Liver (tissue), 9 donors: Measurements from ENCODE around the gene FHDC1. TPM values are rescaled to one million over a fixed set of nuclear protein-coding genes. Genes with fewer than 3 reads are reported as not detected.

Experiments used
- DNase-seq: peaks from one replicate; pipeline ENCODE4 v3.0.0-alpha.2; 2017; ENCODE audit warnings: low spot score
- H3K27ac ChIP-seq, 2 donors: one replicate each; pipeline ENCODE4 v1.7.0; 2013; ENCODE audit warnings: inconsistent platforms in 2 of 2, low read length in 2 of 2, control low read depth in 1 of 2, low read depth in 1 of 2, mild to moderate bottlenecking in 1 of 2
- H3K27me3 ChIP-seq, 4 donors: one replicate each; pipeline versions ENCODE4 v1.6.1 to v1.7.0; 2013; ENCODE audit warnings: low read length in 3 of 4, inconsistent platforms in 1 of 4, mild to moderate bottlenecking in 1 of 4, moderate library complexity in 1 of 4; ENCODE audit not compliant: control insufficient read depth in 4 of 4, insufficient read depth in 4 of 4
- H3K36me3 ChIP-seq, 4 donors: one replicate each; pipeline versions ENCODE4 v1.6.1 to v1.7.0; 2013; ENCODE audit warnings: low read length in 3 of 4, mild to moderate bottlenecking in 3 of 4, low read depth in 1 of 4, moderate library complexity in 1 of 4; ENCODE audit not compliant: control insufficient read depth in 4 of 4, insufficient read depth in 3 of 4
- H3K4me1 ChIP-seq, 4 donors: one replicate each; pipeline versions ENCODE4 v1.6.1 to v1.7.0; 2013; ENCODE audit warnings: low read length in 3 of 4, mild to moderate bottlenecking in 3 of 4, moderate library complexity in 1 of 4; ENCODE audit not compliant: control insufficient read depth in 4 of 4, insufficient read depth in 4 of 4
- H3K4me3 ChIP-seq, 3 donors: one replicate each; pipeline versions ENCODE4 v1.6.1 to v1.7.0; 2013; ENCODE audit warnings: low read length in 3 of 3, control low read depth in 1 of 3, low read depth in 1 of 3, mild to moderate bottlenecking in 1 of 3
- H3K9ac ChIP-seq, 2 donors: one replicate each; pipeline ENCODE4 v1.7.0; 2013; ENCODE audit warnings: low read length in 2 of 2, mild to moderate bottlenecking in 2 of 2, moderate library complexity in 2 of 2, control low read depth in 1 of 2, low read depth in 1 of 2
- H3K9me3 ChIP-seq, 4 donors: one replicate each; pipeline versions ENCODE4 v1.6.1 to v1.7.0; 2013; ENCODE audit warnings: low read length in 3 of 4; ENCODE audit not compliant: control insufficient read depth in 4 of 4
- ATF3 ChIP-seq: IDR thresholded peaks from 2 replicates; pipeline ENCODE4 v1.6.1; 2016; ENCODE audit warnings: antibody characterized with exemption
- CTCF ChIP-seq: fragments of 150-350 bp; IDR thresholded peaks from 2 replicates; pipeline ENCODE4 v1.5.1; 2017; ENCODE audit warnings: improper control_type of control experiment, low read depth, low read length; ENCODE audit not compliant: missing input control
- EGR1 ChIP-seq, 2 donors: IDR thresholded peaks; 2 replicates each; pipeline ENCODE4 v1.6.1; 2016 to 2018; ENCODE audit warnings: antibody characterized with exemption in 2 of 2, low read depth in 2 of 2
- FOXA1 ChIP-seq: IDR thresholded peaks from 2 replicates; pipeline ENCODE4 v1.6.1; 2016; ENCODE audit warnings: antibody characterized with exemption
- FOXA2 ChIP-seq: IDR thresholded peaks from 2 replicates; pipeline ENCODE4 v1.6.1; 2016; ENCODE audit warnings: antibody characterized with exemption
- GABPA ChIP-seq, 2 donors: IDR thresholded peaks in 1 of 2; conservative IDR thresholded peaks in 1 of 2; 2 replicates each; pipeline ENCODE4 v1.6.1; 2016; ENCODE audit warnings: antibody characterized with exemption in 2 of 2, mild to moderate bottlenecking in 1 of 2, moderate library complexity in 1 of 2
- HNF4A ChIP-seq, 2 donors: conservative IDR thresholded peaks; 2 replicates each; pipeline ENCODE4 v1.6.1; 2016; ENCODE audit warnings: antibody characterized with exemption in 2 of 2, mild to moderate bottlenecking in 2 of 2
- HNF4G ChIP-seq: IDR thresholded peaks from 2 replicates; pipeline ENCODE4 v1.6.1; 2016; ENCODE audit warnings: antibody characterized with exemption
- JUND ChIP-seq, 2 donors: IDR thresholded peaks; 2 replicates each; pipeline ENCODE4 v1.6.1; 2016; ENCODE audit warnings: antibody characterized with exemption in 2 of 2
- MAX ChIP-seq: IDR thresholded peaks from 2 replicates; pipeline ENCODE4 v1.6.1; 2016; ENCODE audit warnings: antibody characterized with exemption
- NR2F2 ChIP-seq: IDR thresholded peaks from 2 replicates; pipeline ENCODE4 v1.6.1; 2016; ENCODE audit warnings: antibody characterized with exemption
- RAD21 ChIP-seq, 2 donors: IDR thresholded peaks; 2 replicates each; pipeline ENCODE4 v1.6.1; 2016; ENCODE audit warnings: antibody characterized with exemption in 2 of 2, mild to moderate bottlenecking in 2 of 2
- REST ChIP-seq: IDR thresholded peaks from 2 replicates; pipeline ENCODE4 v1.6.1; 2016; ENCODE audit warnings: antibody characterized with exemption, mild to moderate bottlenecking
- RXRA ChIP-seq, 2 donors: IDR thresholded peaks; 2 replicates each; pipeline ENCODE4 v1.6.1; 2017 to 2018; ENCODE audit warnings: antibody characterized with exemption in 2 of 2, mild to moderate bottlenecking in 1 of 2
- SP1 ChIP-seq: IDR thresholded peaks from 2 replicates; pipeline ENCODE4 v1.6.1; 2018; ENCODE audit warnings: antibody characterized with exemption, mild to moderate bottlenecking
- TAF1 ChIP-seq: conservative IDR thresholded peaks from 2 replicates; pipeline ENCODE4 v1.6.1; 2016; ENCODE audit warnings: antibody characterized with exemption, mild to moderate bottlenecking
- YY1 ChIP-seq: IDR thresholded peaks from 2 replicates; pipeline ENCODE4 v1.6.1; 2016; ENCODE audit warnings: antibody characterized with exemption, mild to moderate bottlenecking
- ZBTB33 ChIP-seq: IDR thresholded peaks from 2 replicates; pipeline ENCODE4 v1.6.1; 2016; ENCODE audit warnings: antibody characterized with exemption
- polyA plus RNA-seq, 2 donors: library from polyadenylated mRNA; stranded (reverse) in 1 of 2; unstranded in 1 of 2; fragments of 200-250 nt in 1 of 2; fragments of >200 nt in 1 of 2; fragmentation: Nextera tagmentation in 1 of 2; extraction: Ambion mirVana in 1 of 2; gene quantifications; one replicate each; pipeline versions ENCODE4 v1.2.1 to v1.2.3, GENCODE V29; 2013 to 2015
- total RNA-seq, 2 donors: library from RNA; depleted of rRNA; stranded (reverse); fragments of >200 nt; gene quantifications; one replicate each; pipeline ENCODE4 v1.2.3, GENCODE V29; 2014
- donor health status: healthy.
- donor health status: healthy.
- donor health status: healthy.
- donor health status: healthy.
- donor health status: healthy.

The FHDC1 gene
- total and polyA plus RNA-seq, 4 donors = 0.06 to 33.0 (median 0.11) TPM

- no peak for TF ChIP-seq GABPA (IDR thresholded peaks at IDR 0.05 in 1 of 2, conservative IDR thresholded peaks at IDR 0.05 in 1 of 2)
Measured at GRCh38 chr4:152901205-152901604, 34.9 kb upstream of the FHDC1 start (continued).

- H3K36me3 ChIP-seq = peaks cover 0 to 4% (median 1%) of the 10 kb centered on the region in 4 donors
- TF ChIP-seq NR2F2 (no peak), ATF3 (no peak), CTCF (no peak), RAD21 (IDR thresholded peaks at IDR 0.05) (no peak), GABPA (IDR thresholded peaks at IDR 0.05 in 1 of 2, conservative IDR thresholded peaks at IDR 0.05 in 1 of 2) (no peak), SP1 (no peak), ZBTB33 (no peak), EGR1 (IDR thresholded peaks at IDR 0.05; ENCODE audit: low read depth in 2 of 2) (no peak), MAX (no peak), TAF1 (no peak), YY1 (no peak), FOXA1 (no peak), HNF4A (conservative IDR thresholded peaks at IDR 0.05) (no peak), JUND (IDR thresholded peaks at IDR 0.05) (no peak), HNF4G (no peak), RXRA (IDR thresholded peaks at IDR 0.05) (no peak), FOXA2 (no peak), REST (no peak)
- H3K27me3 ChIP-seq = no peaks in the 10 kb centered on the region
- H3K27ac ChIP-seq = no peak overlapping the region
- no peak overlapping the region for H3K9ac ChIP-seq
- no peak for DNase-seq
- no peaks in the 10 kb centered on the region for H3K4me1 ChIP-seq
- H3K4me3 ChIP-seq = no peak overlapping the region
- H3K9me3 ChIP-seq = no peaks in the 10 kb centered on the region
Measured at GRCh38 chr4:152903658-152904057, 32.5 kb upstream of the FHDC1 start.
